Stimulated activated CD8-positive, alpha-beta memory T cell treated with anti-CD3 and anti-CD28 coated beads, Interleukin-4, amount 100 ng/mL, for 24 hours (primary cell): ENCODE measurements around the gene HMCN1.
"Not testable (repeated sequence)": the region's sequence is repeated elsewhere in the genome, so short reads cannot be mapped to it uniquely, and the experiment has no call there.

Experiments
- DNase-seq: peaks from one replicate; pipeline ENCODE4 v3.0.0-alpha.2; 2020; ENCODE audit warnings: low read depth

The HMCN1 gene

DNA sequence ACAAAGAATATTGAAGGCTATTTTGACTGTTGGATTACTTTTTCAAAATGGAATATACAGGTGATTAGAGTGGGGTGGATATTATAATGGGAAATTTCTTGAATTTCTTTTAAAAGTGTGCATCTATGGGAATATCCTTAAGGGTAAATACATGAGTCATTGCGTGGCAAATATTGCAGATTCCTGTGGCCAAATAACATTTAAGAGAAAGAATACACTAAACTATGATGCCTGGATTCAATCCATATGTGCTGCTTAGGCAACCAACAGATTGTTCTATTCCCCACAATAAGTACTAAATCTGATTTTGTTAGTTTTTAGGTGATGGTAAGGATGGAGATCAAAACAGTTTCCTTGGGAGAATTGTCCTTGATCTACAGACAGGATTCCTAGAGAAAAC is 119.5 kb downstream of the HMCN1 start:
- no peak for DNase-seq

DNA sequence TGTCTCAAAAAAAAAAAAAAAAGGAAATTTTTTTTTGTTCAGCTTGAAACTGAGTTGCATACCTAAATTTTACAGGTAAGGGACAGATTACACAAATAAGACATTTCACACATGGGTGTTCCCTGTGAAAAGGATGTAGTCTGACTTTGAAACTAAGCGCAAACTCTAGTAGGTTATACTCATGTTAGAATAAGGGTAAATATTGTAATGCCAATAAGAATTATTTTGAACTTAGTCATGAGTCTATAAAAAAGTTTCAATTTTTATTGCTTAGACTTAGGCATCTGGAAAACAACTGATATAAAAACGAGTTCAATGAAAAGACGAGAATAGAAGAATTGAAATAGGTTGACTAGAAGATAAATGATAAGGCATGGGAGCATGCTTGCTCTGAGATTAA is 122.3 kb downstream of the HMCN1 start:
- no peak for DNase-seq

DNA sequence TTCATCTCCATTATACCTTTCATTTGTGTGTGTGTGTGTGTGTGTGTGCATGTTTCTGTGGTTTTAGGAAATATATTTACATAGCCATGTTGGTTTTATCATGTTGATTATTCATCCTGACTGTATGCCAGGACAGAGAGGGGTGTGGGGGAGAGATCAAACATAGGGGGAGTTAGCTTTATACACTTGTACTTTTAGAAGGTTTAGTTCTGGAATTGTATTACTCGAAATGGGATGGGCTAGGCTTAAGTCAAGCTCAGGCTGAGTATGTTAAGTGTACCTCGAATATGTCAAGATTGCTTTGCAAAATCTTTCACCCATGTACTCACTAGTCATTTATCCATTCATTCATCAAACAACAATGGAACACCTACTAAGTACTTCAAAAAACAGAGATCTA is 123.3 kb downstream of the HMCN1 start:
- DNase-seq = no peak

DNA sequence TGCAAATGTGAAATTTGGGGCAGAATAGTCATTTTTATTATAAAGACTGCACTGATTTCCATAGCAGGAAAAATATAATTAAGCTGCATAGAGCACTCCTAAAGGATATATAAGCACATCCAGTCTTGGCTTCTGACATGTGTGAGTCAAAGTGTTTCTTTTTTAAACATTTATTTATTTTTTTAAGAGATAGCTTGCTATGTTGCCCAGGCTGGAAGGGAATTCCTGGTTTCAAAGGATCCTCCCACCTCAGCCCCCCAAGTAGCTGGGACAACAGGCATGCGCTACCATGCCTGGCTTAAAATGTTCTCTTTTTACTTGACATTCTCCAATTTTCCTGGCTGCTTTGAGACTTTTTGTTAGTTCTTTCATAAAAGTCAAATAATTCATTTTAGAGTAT is 126.1 kb downstream of the HMCN1 start:
- DNase-seq = no peak

DNA sequence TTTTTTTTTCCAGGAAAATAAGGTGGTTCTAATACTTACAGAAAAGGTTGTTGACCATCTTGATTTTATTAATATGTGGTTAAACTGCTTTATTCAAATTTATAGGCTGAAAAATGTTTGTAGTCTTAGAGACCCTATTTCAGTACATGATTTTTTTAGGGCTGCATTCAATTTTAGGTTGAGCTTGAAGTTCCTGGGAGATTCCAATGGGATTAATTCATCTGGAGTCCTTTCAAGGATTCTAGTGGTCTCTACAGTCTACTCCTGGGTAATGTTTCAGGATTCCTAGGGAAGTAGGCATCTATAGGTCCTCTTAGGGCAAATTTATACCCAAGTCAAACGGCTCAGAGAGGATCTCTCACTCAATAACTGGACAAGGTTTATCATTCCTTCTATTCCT is 126.7 kb downstream of the HMCN1 start:
- no peak for DNase-seq

DNA sequence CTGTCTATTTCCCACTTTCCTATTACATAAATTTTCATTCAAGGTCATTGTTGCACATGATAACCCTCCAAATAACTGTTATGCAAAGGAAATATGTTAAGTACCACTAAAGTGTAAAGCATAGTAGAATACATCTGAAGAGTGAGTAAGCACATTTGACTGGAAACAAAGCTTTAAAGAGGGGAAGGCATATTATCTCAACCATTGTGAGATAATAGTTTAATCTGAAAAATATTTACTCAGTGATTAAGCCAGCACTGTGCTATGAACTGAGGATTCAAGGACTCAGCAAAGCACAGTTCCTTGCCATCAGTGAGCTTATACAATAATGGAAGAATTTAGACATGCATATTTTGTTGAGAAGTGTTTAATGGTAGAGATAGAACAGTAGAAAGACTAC is 127.4 kb downstream of the HMCN1 start:
- DNase-seq = no peak

DNA sequence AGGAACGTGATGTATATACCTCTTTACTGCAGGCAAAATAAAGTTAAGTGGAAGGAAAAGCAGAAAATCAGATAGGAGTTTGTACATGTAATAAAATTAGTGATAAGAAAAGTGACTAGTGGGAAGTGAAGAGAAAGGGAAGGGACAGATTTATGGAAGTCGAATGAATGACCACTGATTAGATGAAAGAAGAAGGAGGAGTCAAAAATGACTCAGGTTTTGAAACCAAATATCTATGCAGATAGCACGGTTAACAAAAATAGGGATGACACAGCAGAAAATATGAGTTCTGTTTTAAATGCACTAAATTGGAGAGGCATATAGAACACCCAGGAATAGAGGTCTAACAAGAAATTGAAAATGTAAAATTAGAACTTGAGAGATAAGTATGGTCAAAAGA is 128.0 kb downstream of the HMCN1 start:
- no peak for DNase-seq

DNA sequence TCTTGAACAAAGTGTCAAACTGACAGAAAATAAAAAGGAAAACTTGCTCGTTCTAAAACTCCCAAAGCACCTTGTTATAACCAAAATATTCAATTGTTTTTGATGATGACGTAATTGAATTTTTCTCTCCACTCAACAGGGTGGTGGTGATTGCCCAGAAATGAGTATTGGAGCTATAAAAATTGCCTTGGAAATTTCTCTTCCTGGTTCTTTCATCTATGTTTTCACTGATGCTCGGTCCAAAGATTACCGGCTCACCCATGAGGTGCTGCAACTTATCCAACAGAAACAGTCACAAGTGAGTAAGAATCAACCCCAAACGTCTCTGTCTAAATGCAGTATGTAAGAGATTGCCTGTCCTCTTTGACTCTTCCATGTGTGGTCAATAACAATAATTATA is 130.1 kb downstream of the HMCN1 start:
- DNase-seq = no peak

DNA sequence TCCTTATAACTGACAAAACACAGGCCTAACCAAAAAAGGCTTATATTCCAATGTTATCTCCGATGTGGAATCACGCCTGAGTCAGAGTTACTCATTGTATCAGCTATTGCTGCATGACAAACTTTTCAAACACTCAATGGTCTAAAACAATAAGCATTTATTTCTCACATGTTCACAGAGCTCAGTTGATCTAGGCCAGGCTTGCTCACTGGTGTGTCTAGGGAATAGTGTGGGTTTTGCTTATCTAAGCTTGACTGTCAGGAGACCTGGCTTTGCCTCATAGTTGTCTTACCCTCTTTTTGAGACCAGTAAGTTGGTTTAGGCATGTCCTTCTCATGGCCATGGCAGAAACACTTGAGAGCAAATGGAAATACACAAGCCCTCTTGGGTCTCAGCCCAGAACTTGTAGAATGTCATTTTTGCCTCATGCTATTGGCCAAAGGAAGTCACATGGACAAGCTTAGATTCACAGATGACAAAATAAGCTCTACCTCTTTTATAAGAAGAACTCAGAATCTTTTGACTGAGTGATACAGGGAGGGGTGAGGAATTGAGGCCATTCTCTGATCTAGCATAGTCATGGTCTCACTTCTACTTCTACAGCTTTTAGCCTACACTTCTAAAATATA is 130.8 kb downstream of the HMCN1 start:
- no peak for DNase-seq

DNA sequence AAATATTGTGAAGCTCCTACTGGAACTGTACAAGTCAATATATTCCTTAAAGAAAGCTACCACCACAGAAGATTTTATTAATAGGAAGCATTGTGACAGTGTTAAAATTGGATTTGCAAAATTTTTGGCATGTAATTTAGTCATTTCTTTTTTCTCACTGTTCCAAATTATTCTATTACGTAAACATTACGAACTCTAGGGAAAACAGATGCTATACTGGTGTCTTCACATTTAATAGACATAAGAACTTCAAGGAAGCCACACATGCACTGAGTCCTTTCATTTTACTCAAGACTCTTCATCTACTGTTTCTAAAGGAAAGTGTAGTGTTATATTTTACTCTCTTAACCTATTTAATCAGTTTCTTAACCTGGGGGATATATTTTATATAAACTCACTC is 135.4 kb downstream of the HMCN1 start:
- DNase-seq = no peak

DNA sequence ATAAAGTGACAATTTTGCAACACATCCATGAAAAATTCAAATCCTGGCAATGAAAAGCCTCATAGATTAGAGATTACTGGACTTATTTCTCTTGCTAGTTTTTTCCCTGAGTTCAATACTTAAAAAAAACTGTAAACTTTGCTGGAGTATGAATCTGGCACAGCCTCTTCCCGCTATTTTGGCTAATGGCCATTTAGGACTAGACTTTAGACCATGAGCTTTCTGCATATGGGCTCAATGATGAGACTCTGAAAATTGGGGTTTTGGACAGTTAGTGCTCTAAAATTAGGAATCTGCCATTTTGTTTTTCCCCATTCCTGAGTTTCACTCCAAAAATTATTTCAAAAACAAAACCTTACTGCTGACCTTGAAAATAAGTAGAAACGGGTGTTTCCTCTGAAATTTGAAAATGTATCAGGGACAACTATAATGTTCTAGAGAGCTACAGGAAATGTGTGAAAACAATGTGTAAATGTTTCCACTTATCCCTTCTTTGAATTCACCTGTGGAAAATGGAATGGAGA is 137.5 kb downstream of the HMCN1 start:
- no peak for DNase-seq

DNA sequence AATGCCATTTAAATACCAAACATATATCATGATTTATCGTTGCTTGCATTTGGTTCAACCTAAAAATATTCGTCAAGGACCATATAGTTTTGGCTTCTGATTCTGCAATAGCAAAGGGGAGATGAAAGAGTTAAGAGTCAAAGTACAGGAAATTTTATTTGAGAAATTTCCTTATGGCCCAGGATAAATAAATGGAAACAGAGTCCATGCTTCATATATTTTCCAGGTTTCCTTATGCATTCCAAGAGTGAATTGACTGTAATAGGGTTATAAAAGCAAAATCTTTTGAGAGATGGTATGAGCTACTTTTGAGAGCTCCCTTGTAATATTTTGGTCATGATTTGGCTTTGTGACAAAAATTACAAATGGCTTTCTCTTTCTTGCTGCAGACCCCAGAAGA is 140.1 kb downstream of the HMCN1 start:
- DNase-seq = no peak

DNA sequence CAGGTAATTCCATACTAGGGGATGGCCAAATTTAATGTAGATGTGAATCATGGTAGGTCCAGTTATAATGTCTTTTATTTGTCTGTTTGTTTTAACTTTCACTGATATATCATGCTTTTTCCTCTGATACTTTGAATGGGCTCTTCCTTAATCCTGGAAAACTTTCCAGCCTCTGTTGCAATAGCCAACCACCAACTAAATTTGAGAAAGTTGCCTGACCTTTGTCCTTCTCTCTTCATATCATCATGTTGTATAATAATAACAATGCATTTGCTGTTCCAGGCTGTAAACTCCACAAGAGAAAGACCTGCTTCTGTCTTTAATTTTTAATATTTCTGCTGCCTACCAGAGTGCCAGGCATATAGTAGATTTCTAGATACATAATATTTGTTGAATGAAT is 146.1 kb downstream of the HMCN1 start:
- DNase-seq = no peak

DNA sequence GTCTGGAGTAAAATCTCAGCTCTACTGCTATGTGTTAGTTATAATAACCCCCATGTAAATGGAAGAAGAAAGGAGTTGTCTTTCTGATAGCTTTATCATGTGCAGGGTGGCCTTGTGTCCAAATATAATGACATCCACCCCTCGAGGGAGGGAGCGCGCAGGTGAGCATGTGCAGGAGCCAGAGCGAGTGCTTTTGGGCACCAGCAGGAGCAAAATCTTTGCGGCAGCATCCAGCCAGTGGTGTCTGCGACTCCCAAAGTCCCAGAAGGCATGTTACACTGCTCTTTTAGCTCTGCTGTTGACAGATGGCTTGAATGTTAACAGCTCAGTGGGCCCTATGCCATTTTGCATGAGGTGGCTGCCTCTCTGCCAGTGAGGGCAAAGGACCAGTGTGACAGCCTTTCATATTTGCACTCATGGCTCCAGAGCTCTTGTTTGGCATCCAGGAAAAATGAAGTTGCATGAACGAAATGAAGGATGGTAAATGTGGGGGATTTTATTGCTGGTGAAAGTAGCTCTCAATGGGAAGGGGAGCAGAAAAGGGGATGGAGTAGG is 146.7 kb downstream of the HMCN1 start:
- DNase-seq = no peak

DNA sequence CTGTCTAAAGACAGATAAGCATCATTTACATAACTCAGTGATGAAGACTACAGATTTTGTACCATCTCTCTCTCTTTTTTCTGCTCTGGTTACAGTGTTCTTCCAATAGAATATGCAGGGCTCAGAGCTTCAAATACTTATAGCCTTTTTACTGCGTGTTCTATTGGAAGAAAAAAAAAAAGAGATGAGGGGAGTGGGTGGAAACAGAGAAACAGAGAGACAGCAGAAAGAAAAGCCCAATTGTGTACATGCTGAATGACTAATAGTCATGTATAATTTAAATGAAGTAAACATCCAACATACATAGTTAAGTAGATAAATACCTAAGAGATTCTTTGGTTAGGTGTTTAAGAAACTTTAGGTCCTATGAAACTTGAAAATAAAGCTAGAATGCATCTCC is 151.9 kb downstream of the HMCN1 start:
- no peak for DNase-seq

DNA sequence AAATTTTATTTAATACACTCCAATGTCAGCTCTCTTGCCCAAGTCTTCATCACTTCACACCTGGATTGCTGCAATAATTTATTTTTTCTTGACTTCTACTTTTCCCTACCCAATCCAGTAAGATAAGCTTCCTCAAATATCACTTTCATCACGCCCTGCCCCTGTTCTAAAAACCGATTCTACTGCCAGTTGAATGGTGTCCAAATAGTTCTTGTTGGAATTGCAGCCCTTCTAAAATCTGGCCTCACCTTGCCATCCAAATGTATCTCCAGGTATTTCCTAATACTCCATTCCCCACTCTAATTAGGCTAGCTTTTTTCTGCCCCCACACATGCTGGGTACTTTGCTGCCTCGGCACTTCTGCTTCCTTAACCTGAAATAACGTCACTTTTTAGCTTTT is 152.5 kb downstream of the HMCN1 start:
- DNase-seq = no peak

DNA sequence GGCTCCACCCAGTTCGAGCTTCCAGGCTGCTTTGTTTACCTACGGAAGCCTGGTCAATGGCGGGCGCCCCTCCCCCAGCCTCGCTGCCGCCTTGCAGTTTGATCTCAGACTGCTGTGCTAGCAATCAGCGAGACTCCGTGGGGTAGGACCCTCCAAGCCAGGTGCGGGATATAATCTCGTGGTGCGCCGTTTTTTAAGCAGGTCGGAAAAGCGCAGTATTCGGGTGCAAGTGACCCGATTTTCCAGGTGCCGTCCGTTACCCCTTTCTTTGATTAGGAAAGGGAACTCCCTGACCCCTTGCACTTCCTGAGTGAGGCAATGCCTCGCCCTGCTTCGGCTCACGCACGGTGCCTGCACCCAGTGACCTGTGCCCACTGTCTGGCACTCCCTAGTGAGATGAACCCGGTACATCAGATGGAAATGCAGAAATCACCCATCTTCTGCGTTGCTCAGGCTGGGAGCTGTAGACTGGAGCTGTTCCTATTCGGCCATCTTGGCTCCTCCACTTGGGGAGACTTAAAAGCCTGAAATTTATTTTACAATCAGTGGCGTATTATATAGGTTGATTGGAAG is 158.7 kb downstream of the HMCN1 start:
- not testable (repeated sequence) for DNase-seq

DNA sequence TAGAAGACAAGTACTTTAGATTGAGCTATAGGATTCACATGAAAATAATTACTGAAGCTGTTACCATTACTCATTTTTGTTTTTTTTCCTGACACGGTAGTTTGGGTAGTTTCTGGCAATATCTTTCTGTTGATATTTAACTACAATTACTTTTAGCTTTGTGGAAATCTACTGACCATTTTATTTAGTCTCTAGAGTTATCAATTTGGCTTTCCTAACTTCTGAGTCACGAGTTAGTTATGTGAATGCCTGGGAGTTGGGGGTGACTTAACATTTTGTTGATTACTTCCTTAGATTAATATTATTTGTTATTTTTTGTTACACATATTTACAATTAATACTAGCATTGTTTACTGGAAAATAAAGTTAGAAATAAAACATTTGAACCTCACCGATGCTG is 160.6 kb downstream of the HMCN1 start:
- no peak for DNase-seq

DNA sequence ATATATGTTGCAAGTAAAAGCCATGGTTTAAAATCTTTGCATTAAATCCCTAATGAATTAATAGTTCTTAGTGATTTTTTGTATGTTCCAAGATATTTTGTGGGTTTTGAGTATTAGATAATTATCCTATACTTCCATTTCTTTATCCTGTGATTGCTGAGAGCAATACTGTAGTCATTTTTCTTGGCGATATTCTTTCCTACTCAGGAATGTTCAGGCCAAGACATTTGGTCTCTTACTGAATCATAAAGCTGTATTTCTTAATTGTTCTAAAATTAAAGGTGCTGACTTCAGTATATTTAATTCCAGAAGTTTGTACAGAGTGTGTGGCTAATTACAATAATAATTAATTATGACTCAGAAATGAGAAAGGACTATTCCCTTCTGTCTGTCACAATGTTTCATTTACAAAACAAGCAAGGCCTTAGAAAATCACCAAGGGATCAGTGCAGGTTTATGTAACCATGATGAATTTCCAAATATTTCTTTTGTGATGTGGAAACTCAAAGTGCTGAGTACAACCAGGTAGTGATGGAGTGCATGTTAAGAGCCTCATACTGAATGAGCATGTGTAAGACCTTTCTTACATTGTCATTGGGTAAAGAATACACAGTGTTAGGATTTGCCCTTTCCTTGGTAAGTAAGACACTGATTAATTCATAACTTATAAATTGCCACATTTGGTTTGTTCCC is 161.2 kb downstream of the HMCN1 start:
- DNase-seq = no peak

DNA sequence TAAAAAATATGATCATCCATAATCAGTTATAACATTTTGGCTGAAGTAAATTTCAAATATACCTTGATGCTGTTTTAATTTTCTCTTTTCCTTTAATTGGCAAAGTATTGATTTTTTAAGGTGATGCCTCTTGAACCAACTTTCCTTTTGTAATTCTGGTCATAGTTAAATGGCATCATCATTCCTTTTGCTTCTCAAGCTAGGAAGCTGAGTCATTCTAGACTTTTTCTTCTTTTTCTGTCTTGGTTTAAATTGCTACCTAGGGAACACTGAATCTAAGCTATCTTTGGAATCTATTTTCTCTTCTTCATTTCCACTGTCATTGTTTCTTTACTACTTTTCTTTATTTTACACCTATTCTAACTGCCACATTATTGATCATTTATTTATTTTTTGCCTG is 162.7 kb downstream of the HMCN1 start:
- DNase-seq = no peak

DNA sequence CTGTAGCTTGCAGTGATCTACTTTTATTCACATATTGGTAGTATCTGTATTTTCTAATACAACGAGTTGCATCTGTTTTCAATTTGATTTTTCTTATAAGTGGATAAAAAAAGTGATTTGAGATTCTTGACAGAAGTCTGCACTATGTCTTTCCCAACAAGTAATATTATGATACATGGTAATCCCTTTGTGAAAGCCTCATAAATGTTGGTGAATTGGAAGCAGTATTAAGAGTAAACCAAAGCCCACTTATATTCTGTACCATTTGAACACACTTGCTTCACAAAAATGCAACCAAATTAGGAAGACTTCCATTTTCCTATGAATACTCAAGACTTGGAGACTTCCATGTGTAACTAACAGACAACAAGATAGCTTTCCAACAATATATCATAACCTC is 172.0 kb downstream of the HMCN1 start:
- no peak for DNase-seq

DNA sequence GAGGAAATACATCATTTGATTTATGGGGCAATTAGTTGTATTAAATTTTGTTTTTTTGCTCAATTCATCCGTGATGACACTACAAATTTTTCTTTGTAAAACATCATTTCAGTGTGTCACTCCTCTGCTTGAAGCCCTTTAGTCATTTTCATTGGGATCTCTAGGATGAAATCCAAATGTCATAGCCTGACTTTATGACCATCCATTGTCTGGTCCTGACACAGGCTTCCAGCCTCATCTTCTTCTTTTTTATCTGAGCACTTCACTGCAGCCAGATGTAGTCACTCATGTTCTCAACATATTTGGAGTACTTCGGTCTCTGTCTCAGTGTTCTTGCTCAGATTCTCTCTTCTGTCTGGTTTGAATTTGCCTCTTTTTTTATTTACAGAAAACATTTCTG is 173.1 kb downstream of the HMCN1 start:
- no peak for DNase-seq

DNA sequence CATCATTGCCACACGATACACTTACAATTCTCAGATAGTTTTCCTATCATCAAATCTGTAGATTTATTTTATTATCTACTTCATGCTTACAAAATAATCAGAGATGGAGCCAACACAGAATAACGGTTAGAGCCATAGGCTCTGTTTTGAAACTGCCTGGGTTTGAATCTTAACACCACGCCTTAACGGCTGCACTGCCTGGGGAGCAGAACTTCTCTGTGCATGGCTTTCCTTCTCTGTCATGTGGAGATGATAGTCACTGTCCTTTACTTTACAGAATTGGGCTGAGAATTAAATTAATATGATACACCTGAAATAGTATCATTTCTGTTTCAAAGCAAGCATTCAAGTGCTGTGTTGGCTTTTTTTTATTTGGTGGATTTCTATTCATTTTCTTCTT is 177.8 kb downstream of the HMCN1 start:
- no peak for DNase-seq
